ENCODE measurements around the gene IGF2BP1. TPM values are rescaled to one million over a fixed set of nuclear protein-coding genes. Genes with fewer than 3 reads are reported as not detected.

Gene IGF2BP1
- polyA plus RNA-seq (2011; rRNA removed) (9.9 and 11.7 TPM in 2 replicates), polyA minus RNA-seq (2011; rRNA and poly(A)+ RNA removed) (26.8 and 29.3 TPM in 2 replicates)

DNA sequence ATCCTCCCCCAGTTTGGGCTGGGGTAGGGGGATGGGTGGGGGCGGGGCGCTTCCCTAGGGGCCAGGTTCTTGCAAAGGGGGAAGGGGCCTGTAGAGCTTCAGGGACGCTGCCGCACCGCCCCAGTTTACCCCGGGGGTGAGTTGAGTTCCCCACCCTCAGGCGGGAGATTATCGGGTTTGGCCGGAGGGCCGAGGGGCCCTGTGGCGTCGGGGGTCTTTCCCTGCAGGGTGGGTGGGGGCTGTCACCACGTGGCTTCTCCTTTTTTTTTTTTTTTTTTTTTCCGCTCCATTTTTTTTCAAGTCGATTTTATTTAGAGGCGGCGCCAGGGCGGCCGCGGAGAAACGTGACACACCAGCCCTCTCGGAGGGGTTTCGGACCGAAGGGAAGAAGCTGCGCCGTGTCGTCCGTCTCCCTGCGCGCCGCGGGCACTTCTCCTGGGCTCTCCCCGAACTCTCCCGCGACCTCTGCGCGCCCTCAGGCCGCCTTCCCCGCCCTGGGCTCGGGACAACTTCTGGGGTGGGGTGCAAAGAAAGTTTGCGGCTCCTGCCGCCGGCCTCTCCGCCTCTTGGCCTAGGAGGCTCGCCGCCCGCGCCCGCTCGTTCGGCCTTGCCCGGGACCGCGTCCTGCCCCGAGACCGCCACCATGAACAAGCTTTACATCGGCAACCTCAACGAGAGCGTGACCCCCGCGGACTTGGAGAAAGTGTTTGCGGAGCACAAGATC lies at the start of gene IGF2BP1:
Gene IGF2BP1, plus strand, starts transcription at position 283 of the 724 bp plus-strand sequence. Its CDS starts 361 bp downstream, at position 644.
- DNase-seq (ENCODE audit: low read depth, low spot score) = no peak
- peak within 1 kb of the TSS; percentile 92 for H3K4me3 ChIP-seq (ENCODE audit: low read depth, low read length)
- no peaks in the 10 kb centered on the region; the same call in 1 of the 2 replicates for H3K9me3 ChIP-seq (ENCODE audit: control insufficient read depth, insufficient read depth, low read length)
- ChIA-PET CTCF (interaction anchor here (1.2 kb wide), 1 partner anchor 89 kb away, joined by 5 read pairs; the partner anchor contains the start of gene UBE2Z), POLR2A (interaction anchor here (0.5 to 3.8 kb wide), 8 partner anchors 20 to 949 kb away, joined by 3 to 25 read pairs (median 6); partner anchors contain the start of genes ATP5MC1 and SNF8)
- TF ChIP-seq, protein P1, sequence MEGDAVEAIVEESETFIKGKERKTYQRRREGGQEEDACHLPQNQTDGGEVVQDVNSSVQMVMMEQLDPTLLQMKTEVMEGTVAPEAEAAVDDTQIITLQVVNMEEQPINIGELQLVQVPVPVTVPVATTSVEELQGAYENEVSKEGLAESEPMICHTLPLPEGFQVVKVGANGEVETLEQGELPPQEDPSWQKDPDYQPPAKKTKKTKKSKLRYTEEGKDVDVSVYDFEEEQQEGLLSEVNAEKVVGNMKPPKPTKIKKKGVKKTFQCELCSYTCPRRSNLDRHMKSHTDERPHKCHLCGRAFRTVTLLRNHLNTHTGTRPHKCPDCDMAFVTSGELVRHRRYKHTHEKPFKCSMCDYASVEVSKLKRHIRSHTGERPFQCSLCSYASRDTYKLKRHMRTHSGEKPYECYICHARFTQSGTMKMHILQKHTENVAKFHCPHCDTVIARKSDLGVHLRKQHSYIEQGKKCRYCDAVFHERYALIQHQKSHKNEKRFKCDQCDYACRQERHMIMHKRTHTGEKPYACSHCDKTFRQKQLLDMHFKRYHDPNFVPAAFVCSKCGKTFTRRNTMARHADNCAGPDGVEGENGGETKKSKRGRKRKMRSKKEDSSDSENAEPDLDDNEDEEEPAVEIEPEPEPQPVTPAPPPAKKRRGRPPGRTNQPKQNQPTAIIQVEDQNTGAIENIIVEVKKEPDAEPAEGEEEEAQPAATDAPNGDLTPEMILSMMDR (IDR thresholded peaks at IDR 0.05; ENCODE audit: low read depth, low read length) = no peak
- H3K27me3 ChIP-seq (ENCODE audit: control insufficient read depth, insufficient read depth, low read length) = peaks cover 28% of the 10 kb centered on the region
- H3K27ac ChIP-seq (ENCODE audit: low read depth, low read length) = peak within 1 kb of the TSS; percentile 89

DNA sequence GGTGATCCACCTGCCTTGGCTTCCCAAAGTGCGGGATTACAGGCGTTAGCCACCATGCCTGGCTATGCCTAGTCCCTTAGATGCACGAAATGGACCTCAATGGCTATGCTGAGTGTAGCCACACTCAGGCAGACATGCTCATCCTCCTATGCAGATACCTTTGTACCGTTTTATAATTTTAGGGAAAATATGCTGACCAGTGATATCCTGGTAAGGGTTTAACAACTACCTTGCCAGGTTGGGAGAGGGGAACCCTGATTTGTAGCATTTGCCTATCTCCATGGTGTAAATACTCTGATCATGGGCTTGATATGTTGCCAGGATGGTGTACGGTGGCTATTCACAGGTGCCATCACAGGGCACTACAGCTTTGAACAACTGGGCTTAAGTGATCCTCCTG lies 45.6 kb upstream of the IGF2BP1 start:
- TF ChIP-seq, protein P1 (IDR thresholded peaks at IDR 0.05; ENCODE audit: low read depth, low read length) = no peak
- no peak overlapping the region for H3K27ac ChIP-seq (ENCODE audit: low read depth, low read length)
- ChIA-PET CTCF (no interaction called here), POLR2A (interaction anchor here (0.6 kb wide), 1 partner anchor 43 kb away, joined by 7 read pairs; no protein-coding TSS in a partner anchor)
- H3K9me3 ChIP-seq (ENCODE audit: control insufficient read depth, insufficient read depth, low read length) = no peaks in the 10 kb centered on the region
- H3K27me3 ChIP-seq (ENCODE audit: control insufficient read depth, insufficient read depth, low read length) = no peaks in the 10 kb centered on the region
- H3K4me3 ChIP-seq (ENCODE audit: low read depth, low read length) = no peak overlapping the region
- DNase-seq (ENCODE audit: low read depth, low spot score) = no peak

DNA sequence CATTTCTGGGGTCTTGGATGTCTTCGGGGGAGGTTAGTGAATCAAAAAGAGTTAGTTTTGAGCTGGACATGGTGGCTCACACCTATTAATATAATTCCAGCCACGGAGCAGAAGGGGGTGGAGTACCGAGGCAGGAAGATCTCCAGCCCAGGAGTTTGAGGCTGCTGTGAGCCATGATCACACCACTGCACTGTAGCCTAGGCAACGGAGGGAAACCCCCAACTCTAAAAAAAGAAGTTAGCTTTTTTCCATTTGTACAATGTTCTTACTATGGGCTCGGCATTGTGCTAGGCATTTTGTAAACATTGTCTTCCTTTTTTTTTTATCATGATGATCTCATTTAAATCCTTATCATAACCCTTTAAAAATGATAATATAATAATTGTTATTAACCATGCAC lies 44.3 kb upstream of the IGF2BP1 start:
- ChIA-PET POLR2A (interaction anchor here (0.6 kb wide), 1 partner anchor 31 kb away, joined by 4 read pairs; no protein-coding TSS in a partner anchor), CTCF (interaction anchor here (1.2 to 3.6 kb wide), 4 partner anchors 42 to 79 kb away, joined by 3 to 26 read pairs (median 3); no protein-coding TSS in a partner anchor)
- TF ChIP-seq, protein P1 (IDR thresholded peaks at IDR 0.05; ENCODE audit: low read depth, low read length) = no peak
- H3K4me3 ChIP-seq (ENCODE audit: low read depth, low read length) = no peak overlapping the region
- no peak overlapping the region for H3K27ac ChIP-seq (ENCODE audit: low read depth, low read length)
- no peak for DNase-seq (ENCODE audit: low read depth, low spot score)
- no peaks in the 10 kb centered on the region for H3K27me3 ChIP-seq (ENCODE audit: control insufficient read depth, insufficient read depth, low read length)
- no peaks in the 10 kb centered on the region for H3K9me3 ChIP-seq (ENCODE audit: control insufficient read depth, insufficient read depth, low read length)

DNA sequence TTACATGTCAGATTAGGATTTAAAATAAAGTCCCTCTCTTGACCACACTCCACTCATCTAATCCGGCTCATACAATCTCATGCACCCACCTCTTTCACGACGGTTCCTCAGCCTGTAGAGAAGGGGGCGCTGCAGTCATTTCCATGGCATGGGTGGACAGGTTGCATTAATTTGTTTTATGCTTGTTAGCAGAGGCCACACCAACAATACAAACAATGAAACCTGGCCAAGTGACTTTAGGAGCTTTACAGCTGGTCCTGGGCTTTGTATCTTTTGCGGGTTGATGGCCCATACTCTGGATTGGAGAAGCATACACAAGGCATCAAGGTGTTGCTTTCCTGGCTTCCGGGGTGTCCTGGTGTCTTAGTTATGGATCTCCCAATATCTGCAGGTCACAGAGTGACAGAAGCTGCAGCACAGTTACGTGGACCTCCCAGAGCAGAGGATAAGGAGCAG lies 42.9 kb upstream of the IGF2BP1 start:
- ChIA-PET POLR2A (interaction anchor here (1.0 kb wide), 1 partner anchor 27 kb away, joined by 4 read pairs; no protein-coding TSS in a partner anchor), CTCF (interaction anchor here (0.6 to 3.6 kb wide), 5 partner anchors 19 to 86 kb away, joined by 3 to 26 read pairs (median 4); no protein-coding TSS in a partner anchor)
- Histone ChIP-seq H3K9me3 (ENCODE audit: control insufficient read depth, insufficient read depth, low read length) (no peaks in the 10 kb centered on the region), H3K27ac (ENCODE audit: low read depth, low read length) (no peak overlapping the region), H3K4me3 (ENCODE audit: low read depth, low read length) (no peak overlapping the region), H3K27me3 (ENCODE audit: control insufficient read depth, insufficient read depth, low read length) (no peaks in the 10 kb centered on the region)
- no peak for DNase-seq (ENCODE audit: low read depth, low spot score)
- TF ChIP-seq, protein P1 (IDR thresholded peaks at IDR 0.05; ENCODE audit: low read depth, low read length) = peak; percentile 67

All from AG04450 (cell line).